MM.1S (cell line): Measurements from ENCODE around the gene P4HA1.

Experiments used
- DNase-seq: peaks from one replicate; pipeline ENCODE4 v3.0.0-alpha.2; 2015
- H2AFZ ChIP-seq: fragments of 300-600 bp; sonication (generic); 2 replicates; pipeline ENCODE4 v1.6.0; 2016; ENCODE audit warnings: antibody characterized with exemption, low read length
- H3F3A ChIP-seq: fragments of 300-600 bp; sonication (generic); 2 replicates; pipeline ENCODE4 v1.6.1; 2016; ENCODE audit warnings: mild to moderate bottlenecking, antibody characterized with exemption, low read length, moderate library complexity, mixed read lengths; ENCODE audit not compliant: insufficient read depth
- H3K27ac ChIP-seq: fragments of 300-600 bp; sonication (generic); 2 replicates; pipeline ENCODE4 v1.5.1; 2016; ENCODE audit warnings: mild to moderate bottlenecking, low read length
- H3K27me3 ChIP-seq: fragments of 300-600 bp; sonication (generic); replicated peaks from 2 replicates; pipeline ENCODE4 v1.6.0; 2016; ENCODE audit warnings: low read length; ENCODE audit not compliant: insufficient read depth
- H3K36me3 ChIP-seq: fragments of 300-600 bp; sonication (generic); replicated peaks from 2 replicates; pipeline ENCODE4 v1.6.1; 2016; ENCODE audit warnings: mild to moderate bottlenecking, low read length, mixed read lengths; ENCODE audit not compliant: insufficient read depth
- H3K4me1 ChIP-seq: fragments of 300-600 bp; sonication (generic); 2 replicates; pipeline ENCODE4 v1.6.1; 2016; ENCODE audit warnings: low read length, mixed read lengths
- H3K4me2 ChIP-seq: fragments of 300-600 bp; sonication (generic); 2 replicates; pipeline ENCODE4 v1.6.0; 2016; ENCODE audit warnings: low read depth, low read length
- H3K4me3 ChIP-seq: fragments of 300-600 bp; sonication (generic); 2 replicates; pipeline ENCODE4 v1.5.1; 2016; ENCODE audit warnings: low read length, mixed read lengths
- H3K79me2 ChIP-seq: fragments of 300-600 bp; sonication (generic); 2 replicates; pipeline ENCODE4 v1.6.1; 2016; ENCODE audit warnings: mixed run types, low read length, mixed read lengths
- H3K9ac ChIP-seq: fragments of 300-600 bp; sonication (generic); 2 replicates; pipeline ENCODE4 v1.6.1; 2016; ENCODE audit warnings: low read length, mixed read lengths
- H3K9me2 ChIP-seq: fragments of 300-600 bp; sonication (generic); replicated peaks from 2 replicates; pipeline ENCODE4 v1.6.1; 2016; ENCODE audit warnings: mild to moderate bottlenecking, low read length, mixed read lengths; ENCODE audit not compliant: insufficient read depth
- H3K9me3 ChIP-seq: fragments of 300-600 bp; sonication (generic); replicated peaks from 2 replicates; pipeline ENCODE4 v1.6.1; 2016; ENCODE audit warnings: mild to moderate bottlenecking, low read length, mixed read lengths; ENCODE audit not compliant: insufficient read depth
- H4K20me1 ChIP-seq: fragments of 300-600 bp; sonication (generic); 2 replicates; pipeline ENCODE4 v1.6.1; 2016; ENCODE audit warnings: mild to moderate bottlenecking, low read length, moderate library complexity, mixed read lengths; ENCODE audit not compliant: insufficient read depth
- EZH2 ChIP-seq: fragments of 300-600 bp; sonication (generic); optimal IDR thresholded peaks from 2 replicates; pipeline ENCODE3; 2017; ENCODE audit warnings: low read depth, mild to moderate bottlenecking, antibody characterized with exemption, low read length, mixed read lengths
- EZH2phosphoT487 ChIP-seq: fragments of 300-600 bp; sonication (generic); IDR thresholded peaks from 2 replicates; pipeline ENCODE4 v1.6.1; 2018; ENCODE audit warnings: antibody characterized with exemption, low read length
- TF ChIP-seq, protein P1 (sequence below): fragments of 300-600 bp; sonication (generic); IDR thresholded peaks from 2 replicates; pipeline ENCODE4 v1.5.1; 2016; ENCODE audit warnings: antibody characterized with exemption, low read length, mixed read lengths

P4HA1 gene

DNA sequence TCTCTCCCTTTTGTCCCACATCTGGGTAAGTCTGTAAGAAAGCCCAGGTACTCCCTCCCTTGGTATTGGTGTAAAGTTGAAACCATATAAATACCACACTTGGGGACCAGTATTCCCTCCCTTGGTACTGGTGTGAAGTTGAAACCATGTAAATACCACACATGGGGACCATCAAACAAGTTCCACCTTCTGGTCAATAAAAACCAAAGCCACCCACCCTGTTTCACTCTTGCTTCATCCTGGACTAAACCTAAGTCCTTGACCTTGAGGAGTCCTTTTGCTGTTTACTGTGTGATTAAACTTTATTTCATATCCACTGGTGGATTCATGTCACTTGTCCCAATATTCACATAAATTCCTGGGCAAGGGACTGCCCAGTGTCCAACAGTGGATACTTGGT lies 8.4 kb downstream of the P4HA1 start:
- H3K27ac ChIP-seq, result no peak overlapping the region
- no peak overlapping the region for H2AFZ ChIP-seq
- no peak overlapping the region for H3K9ac ChIP-seq
- peaks cover 57% of the 10 kb centered on the region for H3K79me2 ChIP-seq
- peaks cover 8% of the 10 kb centered on the region; the same call in 1 of the 2 replicates for H3K4me1 ChIP-seq
- TF ChIP-seq EZH2 (no peak), EZH2phosphoT487 (no peak)
- TF ChIP-seq, protein P1, sequence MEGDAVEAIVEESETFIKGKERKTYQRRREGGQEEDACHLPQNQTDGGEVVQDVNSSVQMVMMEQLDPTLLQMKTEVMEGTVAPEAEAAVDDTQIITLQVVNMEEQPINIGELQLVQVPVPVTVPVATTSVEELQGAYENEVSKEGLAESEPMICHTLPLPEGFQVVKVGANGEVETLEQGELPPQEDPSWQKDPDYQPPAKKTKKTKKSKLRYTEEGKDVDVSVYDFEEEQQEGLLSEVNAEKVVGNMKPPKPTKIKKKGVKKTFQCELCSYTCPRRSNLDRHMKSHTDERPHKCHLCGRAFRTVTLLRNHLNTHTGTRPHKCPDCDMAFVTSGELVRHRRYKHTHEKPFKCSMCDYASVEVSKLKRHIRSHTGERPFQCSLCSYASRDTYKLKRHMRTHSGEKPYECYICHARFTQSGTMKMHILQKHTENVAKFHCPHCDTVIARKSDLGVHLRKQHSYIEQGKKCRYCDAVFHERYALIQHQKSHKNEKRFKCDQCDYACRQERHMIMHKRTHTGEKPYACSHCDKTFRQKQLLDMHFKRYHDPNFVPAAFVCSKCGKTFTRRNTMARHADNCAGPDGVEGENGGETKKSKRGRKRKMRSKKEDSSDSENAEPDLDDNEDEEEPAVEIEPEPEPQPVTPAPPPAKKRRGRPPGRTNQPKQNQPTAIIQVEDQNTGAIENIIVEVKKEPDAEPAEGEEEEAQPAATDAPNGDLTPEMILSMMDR, result no peak
- DNase-seq, result no peak
- no peaks in the 10 kb centered on the region for H4K20me1 ChIP-seq
- no peaks in the 10 kb centered on the region for H3K9me3 ChIP-seq
- no peak overlapping the region for H3K4me3 ChIP-seq
- no peaks in the 10 kb centered on the region for H3K27me3 ChIP-seq
- H3K9me2 ChIP-seq, result no peaks in the 10 kb centered on the region
- H3K36me3 ChIP-seq, result no peaks in the 10 kb centered on the region
- no peaks in the 10 kb centered on the region for H3F3A ChIP-seq
- H3K4me2 ChIP-seq, result no peak overlapping the region; the same call in 1 of the 2 replicates

DNA sequence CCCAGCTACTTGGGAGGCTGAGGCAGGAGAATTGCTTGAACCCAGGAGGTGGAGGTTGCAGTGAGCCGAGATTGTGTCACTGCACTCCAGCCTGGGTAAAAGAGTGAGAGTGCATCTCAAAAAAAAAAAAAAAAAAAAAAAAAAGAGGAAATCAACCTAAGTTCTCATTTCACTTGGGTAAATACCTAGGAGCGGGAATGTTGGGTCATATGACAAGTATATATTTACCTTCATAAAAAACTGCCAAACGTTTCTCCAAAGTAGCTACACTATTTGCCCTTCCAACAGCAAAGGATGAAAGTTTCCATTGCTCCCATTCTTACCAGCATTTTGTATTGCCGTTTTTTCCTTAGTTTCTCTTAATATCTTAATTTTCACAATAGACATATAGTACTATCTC lies 9.8 kb downstream of the P4HA1 start:
- Histone ChIP-seq H3K27ac (no peak overlapping the region), H3F3A (no peaks in the 10 kb centered on the region), H3K79me2 (peaks cover 54% of the 10 kb centered on the region), H4K20me1 (no peaks in the 10 kb centered on the region), H3K4me3 (no peak overlapping the region), H3K4me1 (peaks cover 8% of the 10 kb centered on the region; the same call in 1 of the 2 replicates), H3K36me3 (no peaks in the 10 kb centered on the region), H2AFZ (no peak overlapping the region), H3K9me3 (no peaks in the 10 kb centered on the region), H3K27me3 (no peaks in the 10 kb centered on the region), H3K9ac (no peak overlapping the region), H3K9me2 (no peaks in the 10 kb centered on the region), H3K4me2 (no peak overlapping the region)
- DNase-seq, result no peak
- TF ChIP-seq, protein P1, result no peak
- no peak for TF ChIP-seq EZH2phosphoT487
- TF ChIP-seq EZH2, result no peak

DNA sequence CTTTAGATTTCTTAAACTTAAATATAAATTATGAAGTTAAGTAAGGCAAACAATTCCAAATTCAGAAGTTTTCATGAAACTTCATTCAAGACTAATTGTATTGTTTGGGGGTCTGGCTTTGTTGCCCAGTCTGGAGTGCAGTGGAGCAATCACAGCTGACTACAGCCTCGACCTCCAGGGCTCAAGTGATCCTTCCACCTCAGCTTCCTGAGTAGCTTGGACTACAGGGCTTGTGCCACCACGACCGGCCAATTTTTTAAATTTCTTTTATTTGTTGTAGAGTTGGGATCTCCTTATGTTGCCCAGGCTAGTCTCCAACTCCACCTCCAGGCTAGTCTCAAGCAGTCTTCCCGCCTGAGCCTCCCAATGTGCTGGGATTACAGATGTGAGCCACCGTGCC lies 12.5 kb downstream of the P4HA1 start:
- Histone ChIP-seq H3K79me2 (peaks cover 42% of the 10 kb centered on the region), H3K4me2 (no peak overlapping the region), H3F3A (no peaks in the 10 kb centered on the region), H3K9me2 (no peaks in the 10 kb centered on the region), H3K4me1 (peaks cover 8% of the 10 kb centered on the region; the same call in 1 of the 2 replicates), H4K20me1 (no peaks in the 10 kb centered on the region), H3K27ac (no peak overlapping the region), H3K4me3 (no peak overlapping the region), H3K9me3 (no peaks in the 10 kb centered on the region), H3K36me3 (no peaks in the 10 kb centered on the region), H3K9ac (no peak overlapping the region), H3K27me3 (no peaks in the 10 kb centered on the region), H2AFZ (no peak overlapping the region)
- TF ChIP-seq EZH2phosphoT487 (no peak), EZH2 (no peak)
- TF ChIP-seq, protein P1, result no peak
- DNase-seq, result no peak
